GM21723 (cell line): ENCODE results near the gene PDE4D.

Experiments
- ATAC-seq: cut with Tn5 transposase; IDR thresholded peaks from one replicate; pipeline ENCODE4 v1.9.1; 2021; ENCODE audit warnings: mild to moderate bottlenecking, moderate library complexity; ENCODE audit not compliant: unreplicated experiment

Gene PDE4D

GRCh38 chr5:59532979-59533729, 360.4 kb downstream of the PDE4D start:
- no peak for ATAC-seq

DNA sequence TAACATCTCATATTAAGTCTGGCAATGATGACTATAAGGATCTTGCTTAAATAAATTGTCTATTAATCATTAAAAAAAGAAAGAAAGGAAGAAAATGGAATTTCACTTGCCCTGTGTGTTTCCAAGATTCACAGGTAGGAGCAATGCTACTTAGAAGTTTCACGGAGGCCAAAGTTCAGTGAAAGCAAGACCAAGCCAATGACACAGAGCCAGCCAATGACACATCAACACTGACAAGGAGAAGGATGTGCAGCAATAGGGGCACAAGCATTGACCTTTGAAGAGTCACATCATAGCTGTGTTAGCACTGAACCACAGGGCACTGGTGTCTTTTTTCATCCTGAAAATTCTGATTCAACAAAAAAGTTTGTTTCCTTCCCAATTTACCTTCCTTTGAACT, 364.3 kb downstream of the PDE4D start:
- no peak for ATAC-seq

GRCh38 chr5:59528202-59528862, 365.2 kb downstream of the PDE4D start:
- no peak for ATAC-seq

DNA sequence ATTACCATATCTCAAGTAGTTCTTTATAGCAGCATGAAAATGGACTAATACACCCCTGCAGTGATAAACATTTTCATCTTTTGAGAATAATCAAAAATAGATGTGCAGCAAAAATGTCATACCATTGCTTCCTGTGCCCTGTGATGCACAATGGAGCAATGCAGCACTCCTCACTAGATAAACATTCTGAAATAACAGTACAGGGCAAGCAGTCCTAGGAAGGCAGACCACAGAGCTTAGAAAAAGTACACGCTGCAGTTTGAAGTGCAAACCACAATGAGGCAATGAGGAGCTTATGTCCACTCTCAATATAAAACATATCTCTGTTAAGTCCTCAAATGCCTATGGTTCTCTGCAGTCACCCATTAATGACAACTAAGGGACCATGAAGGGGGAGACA, 367.6 kb downstream of the PDE4D start:
- ATAC-seq: no peak

GRCh38 chr5:59525311-59525710, 368.2 kb downstream of the PDE4D start:
- no peak for ATAC-seq

DNA sequence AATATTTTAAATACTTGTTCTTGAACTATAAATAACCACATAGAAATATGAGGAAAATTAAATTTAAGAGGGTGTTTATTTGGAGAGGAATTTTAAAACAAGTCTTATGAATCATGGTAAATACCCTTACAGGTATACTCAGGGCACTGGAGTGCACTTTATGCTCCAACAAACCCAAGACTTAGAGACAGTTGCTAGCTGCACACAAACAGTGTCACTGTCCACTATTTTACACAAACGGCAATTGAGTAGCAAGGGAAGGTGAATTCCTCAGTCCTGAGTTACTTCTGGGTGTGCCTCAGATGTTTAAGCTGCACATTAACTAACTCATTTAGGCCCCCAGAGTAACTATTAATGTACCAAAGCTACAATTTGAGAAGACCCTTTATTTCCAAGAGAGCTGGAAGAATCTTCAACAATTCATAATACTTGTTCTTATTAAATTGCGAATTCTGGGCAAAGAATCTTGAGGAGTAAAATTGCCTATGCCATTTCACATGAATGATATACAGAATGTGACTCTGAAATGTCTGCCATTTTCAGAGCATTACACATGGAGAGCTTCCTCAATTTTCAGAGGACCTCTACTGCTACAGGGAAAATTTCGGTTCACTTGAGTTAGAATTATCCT, 371.2 kb downstream of the PDE4D start:
- ATAC-seq: no peak

GRCh38 chr5:59521476-59521875, 372.1 kb downstream of the PDE4D start:
- no peak for ATAC-seq

- no peak for ATAC-seq
Observed at GRCh38 chr5:59519338-59519737, 374.2 kb downstream of the PDE4D start.

DNA sequence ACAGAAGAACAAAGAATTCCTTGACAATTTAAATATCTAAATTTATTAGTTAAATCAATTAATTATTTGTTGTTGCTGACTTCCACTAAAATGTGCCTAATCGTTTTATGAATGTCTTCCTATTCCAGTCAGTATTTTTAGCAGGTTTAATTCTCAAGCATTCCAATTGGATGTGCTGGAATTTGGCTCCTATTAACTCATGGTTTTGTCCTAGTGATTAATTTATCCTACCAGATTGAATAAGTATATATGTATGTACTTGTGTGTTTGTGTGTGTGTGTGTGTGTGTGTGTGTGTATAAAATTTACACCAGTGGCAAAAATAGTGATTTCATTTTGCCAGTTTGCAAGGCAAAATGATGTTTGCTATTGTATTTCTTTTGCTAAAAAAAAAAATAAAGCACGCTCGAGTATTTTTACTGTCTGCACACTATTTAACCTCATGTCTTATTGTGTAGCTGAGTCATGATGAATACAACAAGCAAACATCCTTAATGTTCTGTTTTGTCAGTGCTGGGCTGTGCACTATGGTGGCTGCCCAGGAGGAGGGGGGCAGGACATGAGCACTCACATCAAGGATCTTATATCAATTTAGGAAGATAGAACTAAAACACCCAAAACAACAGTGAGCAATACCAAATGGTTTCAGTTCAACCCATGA, 375.5 kb downstream of the PDE4D start:
- no peak for ATAC-seq

GRCh38 chr5:59516161-59516560, 377.4 kb downstream of the PDE4D start:
- ATAC-seq: no peak

DNA sequence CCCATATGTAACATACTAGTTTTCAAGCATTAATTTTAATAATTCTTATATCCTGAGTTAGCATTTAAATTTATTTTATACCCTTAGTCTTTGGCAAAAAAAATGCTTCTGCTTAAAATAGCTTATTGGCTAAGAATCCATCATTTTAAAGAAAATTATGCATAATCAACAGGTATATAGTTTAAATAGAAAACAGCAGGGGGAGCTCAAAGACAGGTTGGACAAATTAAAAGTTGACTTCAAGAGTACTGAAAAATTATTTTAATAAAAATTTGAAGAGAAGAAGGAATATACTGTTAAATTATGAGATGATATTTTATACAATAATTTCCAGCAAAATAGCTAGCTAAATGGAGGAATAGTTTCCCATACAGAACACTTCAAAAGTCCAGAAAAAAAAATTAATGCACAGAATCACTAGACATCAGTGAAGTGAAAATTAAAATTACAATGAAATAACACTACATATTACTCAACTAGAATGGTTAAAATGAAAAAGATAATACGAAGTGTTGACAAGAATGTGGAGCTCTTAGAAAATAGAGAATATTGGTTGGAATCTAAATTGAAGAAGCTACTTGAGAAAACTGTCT, 387.1 kb downstream of the PDE4D start:
- no peak for ATAC-seq

GRCh38 chr5:59504043-59504442, 389.5 kb downstream of the PDE4D start:
- ATAC-seq: no peak

DNA sequence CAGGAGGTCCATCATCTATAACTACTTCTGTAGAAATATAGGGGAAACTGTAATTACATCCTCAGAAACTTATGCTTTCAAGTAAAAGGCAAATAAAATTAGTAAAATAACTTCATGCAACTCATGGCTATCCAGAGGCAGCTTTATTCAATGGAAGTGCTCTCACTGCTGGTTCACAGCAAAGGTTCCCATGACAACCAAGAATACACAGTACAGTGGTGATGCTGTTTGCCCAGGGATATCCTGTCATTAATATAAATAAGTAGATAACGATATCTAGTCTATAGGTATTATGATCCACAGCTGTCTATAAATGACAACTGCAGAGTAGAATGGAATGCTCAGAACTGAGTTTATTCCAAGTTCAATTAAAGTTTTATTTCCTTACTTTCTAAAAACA, 390.3 kb downstream of the PDE4D start:
- ATAC-seq: no peak

- ATAC-seq: no peak
Observed at GRCh38 chr5:59501316-59501715, 392.2 kb downstream of the PDE4D start.

GRCh38 chr5:59500014-59500413, 393.5 kb downstream of the PDE4D start:
- ATAC-seq: no peak

- ATAC-seq: no peak
Observed at GRCh38 chr5:59497207-59497606, 396.3 kb downstream of the PDE4D start.

DNA sequence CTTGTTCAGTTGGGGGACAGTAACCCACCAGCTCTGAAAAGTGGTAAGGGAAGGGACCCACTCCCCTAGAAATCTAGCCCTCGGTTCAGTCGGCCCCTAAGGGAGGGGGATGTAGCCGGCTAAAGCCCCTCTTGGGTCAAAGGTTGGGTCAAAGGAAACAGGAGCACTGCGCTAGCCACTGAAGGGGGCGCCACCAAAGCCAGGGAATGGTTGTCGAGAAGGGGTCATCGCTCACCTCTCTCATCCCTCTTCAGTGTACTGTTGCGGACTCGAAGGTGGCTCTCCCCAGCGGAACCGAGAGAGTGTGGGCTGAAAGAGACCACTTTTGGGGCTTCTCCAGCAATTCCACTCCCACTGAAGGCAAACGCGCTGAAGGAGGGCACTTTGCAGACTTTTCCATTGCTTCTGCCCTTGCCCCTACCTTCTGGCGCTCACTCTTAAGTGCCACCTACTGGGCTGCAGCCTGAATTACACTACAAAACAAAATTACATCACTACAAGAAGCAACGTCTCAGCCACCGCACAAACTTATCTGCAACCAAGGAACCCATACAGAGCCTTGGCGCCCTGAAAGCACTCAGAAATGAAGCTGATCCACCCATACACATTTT, 396.9 kb downstream of the PDE4D start:
- ATAC-seq: peak; percentile 75

DNA sequence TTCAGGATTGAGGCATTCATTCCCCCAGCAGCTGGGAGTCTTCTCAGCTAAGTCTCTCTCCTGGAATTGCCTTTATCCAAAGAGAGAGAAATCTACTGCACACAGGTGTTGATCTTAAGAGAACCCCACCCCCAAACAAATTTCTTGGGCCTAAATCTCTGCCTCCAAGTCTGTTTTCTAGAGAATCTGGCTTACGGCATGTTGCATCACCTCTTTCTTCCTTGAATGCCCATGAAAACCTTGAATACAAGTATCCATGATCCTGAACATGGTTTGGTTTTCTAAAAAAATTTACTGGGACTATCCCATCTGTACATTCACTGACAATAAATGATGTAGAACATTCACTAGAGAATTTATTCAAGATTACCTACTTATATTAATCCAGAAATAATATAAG, 401.6 kb downstream of the PDE4D start:
- no peak for ATAC-seq

DNA sequence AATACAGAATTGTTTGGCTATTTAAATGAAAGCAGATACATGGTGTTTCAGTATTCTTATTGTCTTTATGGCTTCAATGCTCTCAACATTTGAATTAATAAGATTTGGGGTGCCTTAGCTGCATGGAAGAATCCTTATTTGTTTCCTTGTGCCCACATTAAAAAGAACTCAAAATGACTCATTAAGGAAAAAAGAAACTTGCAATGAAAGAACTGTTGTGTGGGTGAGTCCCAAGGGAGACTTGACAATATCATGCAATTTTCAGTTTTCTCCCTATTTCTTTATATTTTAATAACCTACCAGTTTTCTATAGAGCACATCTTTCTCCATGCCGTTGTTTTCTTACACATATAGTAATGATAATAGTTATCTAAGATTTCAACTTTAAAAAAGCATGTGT, 404.0 kb downstream of the PDE4D start:
- no peak for ATAC-seq

- ATAC-seq: no peak
Observed at GRCh38 chr5:59487772-59488729, 405.5 kb downstream of the PDE4D start.
